Measurements from ENCODE around the gene ARSB.
"Not testable (repeated sequence)": the region's sequence is repeated elsewhere in the genome, so short reads cannot be mapped to it uniquely, and the experiment has no call there.

ARSB gene

DNA sequence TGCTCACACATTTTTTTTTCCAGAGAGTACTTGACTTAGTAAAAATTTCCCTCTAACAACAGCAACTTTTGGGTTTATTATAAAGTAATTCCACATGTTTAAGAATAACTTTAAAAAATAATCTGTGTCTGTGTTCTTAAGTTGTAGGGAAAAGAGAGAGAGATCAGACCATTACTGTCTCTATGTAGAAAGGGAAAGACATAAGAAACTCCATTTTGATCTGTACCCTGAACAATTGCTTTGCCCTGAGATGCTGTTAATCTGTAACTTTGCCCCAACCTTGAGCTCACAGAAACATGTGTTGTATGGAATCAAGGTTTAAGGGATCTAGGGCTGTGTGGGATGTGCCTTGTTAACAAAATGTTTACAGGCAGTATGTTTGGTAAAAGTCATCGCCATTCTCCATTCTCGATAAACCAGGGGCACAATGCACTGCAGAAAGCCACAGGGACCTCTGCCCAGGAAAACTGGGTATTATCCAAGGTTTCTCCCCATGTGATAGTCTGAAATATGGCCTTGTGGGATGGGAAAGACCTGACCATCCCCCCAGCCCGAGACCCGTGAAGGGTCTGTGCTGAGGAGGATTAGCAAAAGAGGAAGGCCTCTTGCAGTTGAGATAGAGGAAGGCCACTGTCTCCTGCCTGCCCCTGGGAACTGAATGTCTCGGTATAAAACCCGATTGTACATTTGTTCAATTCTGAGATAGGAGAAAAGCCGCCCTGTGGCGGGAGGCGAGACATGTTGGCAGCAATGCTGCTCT, 75.7 kb downstream of the ARSB start:
- H3K4me3 ChIP-seq (ENCODE audit: low read depth, low read length); DNase-seq (ENCODE audit: low read depth): not testable (repeated sequence)

DNA sequence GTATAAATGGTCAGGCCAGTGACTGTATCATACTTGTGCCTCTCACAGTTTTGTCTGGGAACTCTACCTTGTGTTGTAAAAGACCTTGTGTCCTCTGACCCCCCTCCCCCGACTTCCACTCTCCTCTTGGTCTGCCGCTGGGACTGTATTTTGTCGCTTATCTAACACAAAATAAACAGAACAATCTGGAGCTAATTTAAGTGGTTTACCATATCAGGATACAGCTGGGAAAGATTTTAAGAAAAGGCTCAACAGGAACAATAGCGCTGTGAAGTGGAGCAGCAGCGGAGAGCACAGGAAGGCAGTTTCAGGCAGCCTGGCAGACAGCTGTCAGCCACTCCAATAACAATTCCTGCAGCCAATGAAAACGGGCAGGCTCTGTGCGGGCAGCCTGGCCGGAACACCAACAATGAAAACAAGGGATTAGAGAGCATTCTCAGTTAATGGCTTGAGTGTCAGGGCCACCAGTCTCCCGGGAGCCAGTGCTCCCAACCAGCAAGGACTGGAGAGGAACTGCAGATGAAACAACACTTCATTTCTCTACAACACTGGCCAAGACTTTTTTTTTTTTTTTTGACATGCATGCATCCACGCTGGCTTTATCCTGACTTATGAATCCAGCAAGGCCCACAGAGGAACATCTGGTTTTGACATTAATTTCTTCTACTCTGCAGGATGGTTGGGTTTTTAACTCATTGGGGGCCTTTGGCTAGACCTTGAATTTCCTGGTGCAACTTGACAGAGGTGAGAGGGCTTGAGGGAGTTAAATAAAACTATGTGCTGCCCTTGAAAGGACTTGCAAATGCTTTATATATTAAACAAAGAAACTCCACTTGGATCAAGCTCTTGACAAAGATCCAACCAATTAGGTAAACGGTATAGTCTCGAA, 76.7 kb downstream of the ARSB start:
- H3K4me3 ChIP-seq (ENCODE audit: low read depth, low read length): peak overlapping the region; percentile 33
- DNase-seq (ENCODE audit: low read depth): no peak

DNA sequence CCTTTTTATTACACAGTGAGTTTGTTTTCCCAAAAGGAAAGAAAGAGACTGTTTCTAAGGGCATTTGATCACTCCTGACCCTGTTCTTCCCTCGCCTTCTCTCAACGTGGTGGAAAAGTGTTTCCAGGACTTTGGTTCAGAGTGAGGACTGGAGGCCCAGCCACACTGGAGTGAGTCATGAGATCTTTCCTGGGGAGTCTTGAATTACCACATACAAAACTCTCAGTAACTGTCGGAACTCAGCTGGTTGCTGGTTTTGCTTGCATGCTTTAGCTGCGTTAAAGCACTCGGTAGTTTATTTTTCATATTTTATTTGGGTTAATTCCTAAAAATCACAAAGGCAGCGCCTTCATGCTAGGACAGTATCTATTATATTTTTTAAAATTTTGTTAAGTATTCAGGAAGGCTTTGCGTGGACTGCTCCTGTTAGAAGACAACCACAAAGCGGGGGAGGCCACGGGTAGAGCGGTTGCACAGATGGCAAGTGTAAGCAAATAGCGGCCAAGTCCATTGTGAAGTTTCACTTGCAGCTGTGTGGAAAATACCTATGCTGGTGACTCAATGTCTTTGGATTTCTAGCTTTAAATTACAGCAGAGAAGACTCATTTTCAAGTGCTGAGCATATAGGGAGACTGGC, 77.7 kb downstream of the ARSB start:
- peak; percentile 81 for DNase-seq (ENCODE audit: low read depth)
- peak overlapping the region; percentile 33 for H3K4me3 ChIP-seq (ENCODE audit: low read depth, low read length)

DNA sequence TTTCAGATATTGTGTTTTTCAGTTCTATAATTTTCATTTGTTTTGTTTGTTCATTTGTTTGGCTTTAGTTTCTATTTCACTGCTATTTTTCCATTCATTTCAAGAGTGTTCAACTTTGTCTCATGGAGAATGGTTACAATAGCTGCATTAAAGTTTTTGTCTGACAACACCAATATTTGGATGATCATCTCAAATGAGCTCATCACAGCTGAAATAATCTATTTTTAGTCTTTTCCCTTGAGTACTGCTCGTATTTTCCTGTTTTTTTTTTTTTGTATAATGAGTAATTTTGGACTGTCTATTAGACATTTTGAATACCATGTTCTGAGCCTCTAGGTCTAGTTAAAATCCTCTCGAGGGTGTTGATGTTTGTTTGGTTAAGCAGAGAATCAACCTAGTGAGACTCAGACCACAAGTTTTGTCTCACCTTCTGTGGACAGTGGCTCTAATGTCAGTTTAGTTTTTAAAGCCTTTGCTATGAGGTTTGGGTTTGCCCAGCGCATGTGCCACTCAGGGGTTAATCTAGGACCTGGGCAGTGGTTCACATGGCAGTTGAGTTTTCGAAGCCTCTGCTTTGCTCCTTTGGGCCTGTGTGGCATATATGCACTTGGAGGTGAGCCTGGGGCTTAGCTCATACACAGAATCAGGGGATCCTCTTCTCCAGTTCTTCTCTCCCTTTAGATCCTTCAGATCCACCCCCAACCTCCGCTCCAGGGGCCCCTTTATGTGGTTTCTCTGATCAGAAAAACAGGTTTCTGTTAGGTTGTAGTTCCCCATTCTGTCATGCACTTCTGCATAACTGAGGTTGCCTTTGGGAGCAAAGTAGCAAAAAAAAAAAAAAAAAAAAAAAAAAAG, 79.8 kb downstream of the ARSB start:
- no peak overlapping the region for H3K4me3 ChIP-seq (ENCODE audit: low read depth, low read length)

DNA sequence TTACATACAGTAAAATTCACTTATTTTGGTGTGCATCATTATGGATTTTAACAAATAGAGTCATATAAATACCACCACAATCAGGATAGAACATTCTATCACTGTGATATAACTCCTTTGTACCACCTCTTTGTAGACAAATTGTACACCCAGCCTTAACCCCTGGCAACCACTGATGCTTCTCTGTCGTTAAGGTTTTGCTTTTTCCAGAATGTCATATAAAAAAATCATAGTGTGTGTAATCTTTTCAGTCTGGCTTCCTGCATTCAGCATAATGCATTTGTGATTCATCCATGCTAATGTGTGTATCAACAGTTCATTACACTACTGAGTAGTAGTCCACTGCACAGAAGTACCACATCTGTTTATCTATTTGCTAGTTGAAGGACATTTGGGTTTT, 81.2 kb downstream of the ARSB start:
- H3K4me3 ChIP-seq (ENCODE audit: low read depth, low read length): no peak overlapping the region
- no peak for DNase-seq (ENCODE audit: low read depth)

More for the DNA sequence above, 79.8 kb downstream of the ARSB start:
- no peak for DNase-seq (ENCODE audit: low read depth)

DNA sequence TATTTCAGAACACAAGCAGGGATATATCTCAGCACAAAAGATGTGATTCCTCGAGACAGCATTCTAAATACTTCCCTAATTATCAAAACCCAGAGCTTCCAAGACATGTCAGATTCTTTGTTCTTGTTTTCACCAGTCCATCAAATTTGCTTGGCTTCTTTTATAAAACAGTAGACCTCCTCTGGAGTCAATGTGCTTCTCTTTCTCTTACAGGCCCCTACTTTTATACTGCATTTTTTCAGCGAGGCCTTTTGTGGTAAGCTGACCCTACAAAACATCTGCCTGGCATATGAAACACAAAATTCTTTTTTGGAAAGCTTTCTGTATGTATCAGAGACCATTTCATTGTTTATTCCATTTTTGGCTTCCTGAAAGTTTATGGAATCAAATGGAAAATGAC, 81.8 kb downstream of the ARSB start:
- DNase-seq (ENCODE audit: low read depth): no peak
- H3K4me3 ChIP-seq (ENCODE audit: low read depth, low read length): no peak overlapping the region

DNA sequence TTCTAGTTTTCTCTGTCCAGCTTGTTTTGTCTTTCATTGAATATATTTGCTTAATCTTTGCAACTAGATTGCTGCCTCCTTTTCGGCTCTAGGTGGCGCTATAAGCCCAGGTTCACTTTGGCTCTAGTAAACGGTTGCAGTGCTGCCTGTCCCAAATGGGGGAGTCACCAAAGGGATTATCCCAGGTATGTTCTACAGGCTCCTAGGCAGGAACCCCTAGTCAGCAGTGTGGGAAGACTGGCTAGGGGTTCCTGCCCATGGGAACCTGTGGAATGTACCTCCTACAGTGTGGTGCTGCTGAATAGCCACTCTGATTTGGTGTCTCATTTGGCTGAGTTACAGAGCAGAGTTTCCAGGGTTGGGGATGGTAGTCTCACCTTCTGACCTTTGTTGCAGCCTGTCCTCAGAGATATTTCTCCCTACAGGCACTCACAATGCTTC, 85.2 kb downstream of the ARSB start:
- H3K4me3 ChIP-seq (ENCODE audit: low read depth, low read length): no peak overlapping the region
- no peak for DNase-seq (ENCODE audit: low read depth)

DNA sequence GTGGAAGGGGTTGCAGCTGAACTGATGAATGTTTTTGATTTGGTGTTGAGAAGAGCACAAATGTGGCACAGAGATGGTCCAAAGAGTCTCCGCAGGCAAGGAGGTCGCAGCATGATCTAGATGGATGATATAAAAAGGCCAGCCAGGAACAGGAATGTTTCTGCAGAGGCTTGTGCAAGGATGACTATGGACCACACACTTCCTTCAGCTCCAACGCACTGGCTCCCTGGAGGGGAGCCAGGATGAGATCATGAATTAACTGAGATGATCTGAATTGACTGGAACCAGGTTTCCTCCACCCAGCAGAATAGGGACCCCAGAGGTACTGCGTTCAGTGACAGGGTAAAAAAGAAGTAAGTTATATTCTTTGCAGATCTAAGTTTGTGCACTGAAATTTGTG, 89.0 kb downstream of the ARSB start:
- H3K4me3 ChIP-seq (ENCODE audit: low read depth, low read length): no peak overlapping the region
- DNase-seq (ENCODE audit: low read depth): no peak

DNA sequence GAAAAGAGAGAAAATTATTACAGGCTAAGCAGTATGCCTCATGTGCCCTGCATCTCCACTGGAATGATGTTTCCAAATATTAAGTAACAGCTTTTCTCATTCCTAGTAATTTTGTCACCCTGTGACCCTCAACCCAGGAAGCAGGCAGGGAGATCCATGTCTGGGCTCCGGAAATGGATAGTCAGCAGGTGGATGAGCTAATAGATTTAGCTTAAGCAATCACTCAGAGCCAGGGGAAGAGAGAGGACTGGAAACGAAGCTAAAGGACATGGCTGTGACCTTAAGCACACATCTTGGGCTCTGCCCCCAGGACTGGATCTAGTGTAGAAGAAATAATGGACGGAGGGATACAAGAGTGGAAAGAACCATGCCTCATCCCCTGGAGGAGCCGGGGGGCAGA, 89.5 kb downstream of the ARSB start:
- DNase-seq (ENCODE audit: low read depth): no peak
- no peak overlapping the region for H3K4me3 ChIP-seq (ENCODE audit: low read depth, low read length)

DNA sequence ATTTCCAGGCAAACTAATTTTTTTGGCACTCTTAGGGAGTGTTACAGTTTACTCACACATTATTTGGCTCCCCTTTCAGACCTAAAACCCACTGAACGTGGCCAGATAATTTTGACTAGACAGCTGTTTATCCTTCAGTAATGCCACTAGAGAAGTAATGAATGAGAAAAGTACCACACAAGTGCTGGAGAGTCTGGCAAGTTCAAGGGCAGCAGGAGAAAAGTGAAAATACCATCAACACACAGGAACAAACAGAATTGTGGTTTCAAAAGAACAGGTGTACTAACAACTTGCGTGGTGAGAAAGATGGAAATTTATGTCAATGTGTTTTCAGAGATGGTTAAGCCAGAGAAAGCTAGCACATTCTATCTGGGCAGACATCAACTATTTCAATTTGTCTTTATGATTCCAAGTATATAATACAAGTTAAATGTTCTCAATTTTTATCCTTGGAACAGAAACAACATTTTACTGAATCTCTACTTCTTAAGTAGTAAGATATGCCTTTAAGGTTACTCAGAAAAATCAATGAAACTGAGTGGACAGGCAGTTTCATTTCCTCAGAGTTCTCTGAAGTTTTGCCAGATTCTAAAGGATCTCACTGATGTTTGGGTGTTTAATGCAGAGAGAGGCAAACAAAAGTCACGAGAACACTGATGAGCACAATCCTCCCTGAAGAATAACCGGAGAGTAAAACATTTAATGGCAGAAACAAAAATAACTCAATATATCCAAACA, 91.0 kb downstream of the ARSB start:
- H3K4me3 ChIP-seq (ENCODE audit: low read depth, low read length): no peak overlapping the region
- DNase-seq (ENCODE audit: low read depth): no peak

DNA sequence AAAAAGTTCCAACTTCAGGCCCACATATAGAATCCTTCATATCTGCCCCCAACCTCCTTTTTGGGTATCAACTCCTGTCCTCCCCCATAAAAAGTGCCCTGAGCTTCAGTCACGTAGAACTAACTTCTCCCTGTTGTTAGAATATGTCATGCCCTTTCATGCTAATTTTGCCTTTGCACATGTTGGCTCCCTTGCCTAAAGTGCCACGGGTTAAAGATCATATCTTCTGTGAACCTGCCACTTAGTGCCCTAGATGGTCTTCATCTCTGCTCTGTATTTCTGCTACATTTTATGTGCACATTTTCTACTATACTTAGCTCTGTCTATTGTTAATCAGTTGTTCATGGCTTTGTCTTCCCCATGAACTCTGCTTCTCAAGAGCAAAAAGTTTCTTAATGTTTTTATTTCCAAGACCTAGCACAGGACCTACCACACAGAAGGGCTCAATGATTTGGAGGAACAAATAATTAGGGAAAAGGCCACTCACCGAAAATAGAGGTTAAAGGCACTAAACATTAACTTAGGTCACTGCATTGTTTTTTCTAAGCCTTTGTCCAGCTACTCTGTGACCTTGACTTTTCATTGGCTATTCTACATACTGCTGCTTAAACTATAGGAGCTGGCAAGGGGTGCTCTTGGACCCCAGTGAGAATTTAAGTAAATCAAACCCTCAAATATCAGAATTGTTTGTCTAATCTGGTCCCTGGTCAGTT, 94.3 kb downstream of the ARSB start:
- no peak overlapping the region for H3K4me3 ChIP-seq (ENCODE audit: low read depth, low read length)
- DNase-seq (ENCODE audit: low read depth): no peak

DNA sequence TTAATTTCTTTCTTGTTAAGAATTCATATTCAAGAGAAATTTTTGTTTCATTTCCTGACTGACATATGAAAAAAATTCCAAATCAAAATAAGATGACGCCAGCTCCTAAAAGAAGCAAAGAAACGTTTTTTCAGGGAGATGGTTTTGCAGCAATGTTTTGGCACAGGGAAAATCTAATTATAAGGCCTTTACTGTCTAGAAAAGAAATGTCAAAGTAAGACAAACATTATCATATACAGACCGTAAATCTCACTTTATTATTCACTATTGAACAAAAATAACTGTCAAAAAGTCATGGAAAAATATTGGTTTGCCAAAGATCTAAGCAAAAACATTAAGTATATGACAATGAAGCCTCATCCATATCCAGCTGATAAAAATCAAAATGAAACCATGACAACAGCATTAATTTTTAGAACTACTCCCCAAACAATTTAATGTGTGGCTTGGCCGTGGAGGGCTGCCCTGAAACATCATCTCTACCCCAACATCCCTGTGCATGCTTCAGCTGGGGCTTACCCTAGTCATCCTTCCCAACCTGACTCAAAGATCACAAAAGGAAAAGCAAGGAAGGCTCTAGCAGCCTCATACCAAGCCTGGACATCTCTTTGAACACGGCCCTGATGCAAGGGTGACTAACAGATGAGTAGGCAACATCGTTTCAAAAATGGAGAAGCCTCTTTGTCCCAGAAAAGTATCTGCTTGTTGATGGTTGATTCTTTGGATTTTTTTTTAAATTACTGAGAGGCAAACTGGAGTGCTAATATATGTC, 95.6 kb downstream of the ARSB start:
- DNase-seq (ENCODE audit: low read depth): no peak

DNA sequence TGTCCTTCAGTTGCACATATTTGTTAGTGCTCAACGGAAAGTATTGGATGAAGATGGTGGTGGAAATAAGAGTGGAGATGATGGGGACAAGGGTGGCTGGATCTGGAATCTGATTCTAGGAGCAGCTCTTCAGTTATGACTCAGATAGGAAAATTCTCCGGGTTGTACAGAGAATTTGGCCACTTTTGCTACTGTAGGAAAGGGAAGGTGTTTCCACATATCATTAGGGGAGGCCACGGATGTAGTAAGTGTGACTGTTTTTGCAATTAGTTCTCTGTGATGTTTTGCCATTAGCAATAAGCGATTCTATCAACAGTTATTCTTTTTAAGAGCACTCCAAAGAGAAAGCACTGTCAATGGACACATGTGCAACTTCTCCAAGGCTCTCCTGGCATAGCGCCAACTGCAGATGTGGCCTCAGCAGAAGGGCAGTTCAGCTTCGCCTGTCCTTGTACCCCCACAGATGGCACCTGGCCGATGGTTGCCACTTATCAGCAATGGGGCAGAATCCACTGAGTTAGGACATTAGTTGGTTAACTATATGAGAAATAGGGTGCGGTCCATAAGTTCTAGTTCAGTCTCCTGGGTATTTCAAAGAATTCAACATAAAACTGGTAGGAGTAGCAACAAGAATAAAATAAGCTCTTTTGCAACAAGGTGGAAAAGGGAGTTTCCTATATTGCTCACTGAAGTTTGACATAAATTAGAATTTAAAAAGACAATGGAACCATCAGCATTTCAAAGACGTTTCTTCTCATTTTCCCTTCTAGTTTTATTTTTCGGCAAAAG, 96.3 kb downstream of the ARSB start:
- no peak overlapping the region for H3K4me3 ChIP-seq (ENCODE audit: low read depth, low read length)
- DNase-seq (ENCODE audit: low read depth): no peak

More for the DNA sequence above, 95.6 kb downstream of the ARSB start:
- H3K4me3 ChIP-seq (ENCODE audit: low read depth, low read length): no peak overlapping the region

DNA sequence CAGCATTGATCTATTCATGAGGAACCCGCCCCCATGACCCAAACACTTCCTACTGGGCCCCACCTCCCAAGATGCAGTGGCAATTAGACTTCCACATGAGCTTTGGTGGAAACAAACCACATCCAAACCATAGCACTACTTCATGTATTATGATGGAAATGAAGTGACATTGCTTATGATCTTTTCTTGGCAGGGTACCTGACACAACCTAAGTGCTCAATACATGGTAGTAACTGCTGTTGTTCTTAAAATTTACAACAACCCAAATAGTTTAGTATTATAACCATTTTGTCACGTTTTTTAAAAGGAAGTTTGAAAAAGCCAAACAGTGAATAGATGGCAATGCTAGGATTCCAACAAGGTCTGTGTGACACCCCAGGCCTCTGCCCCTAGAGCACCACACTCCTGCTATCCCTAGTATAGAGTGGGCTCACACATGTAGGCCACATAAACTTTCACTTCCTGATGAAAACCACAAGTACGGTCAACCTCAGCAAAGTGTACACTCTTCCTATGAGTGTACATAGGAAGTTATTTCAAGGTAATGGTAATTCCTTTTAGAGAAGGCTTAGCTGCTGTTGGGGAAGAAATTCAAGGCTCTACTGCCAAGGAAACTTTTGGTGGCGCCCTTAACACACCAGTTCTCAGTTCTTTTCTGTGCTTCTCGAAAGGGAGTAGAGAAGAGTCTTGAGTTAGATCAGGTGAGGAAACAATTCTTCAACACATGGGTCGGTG, 97.6 kb downstream of the ARSB start:
- H3K4me3 ChIP-seq (ENCODE audit: low read depth, low read length): no peak overlapping the region
- DNase-seq (ENCODE audit: low read depth): no peak

DNA sequence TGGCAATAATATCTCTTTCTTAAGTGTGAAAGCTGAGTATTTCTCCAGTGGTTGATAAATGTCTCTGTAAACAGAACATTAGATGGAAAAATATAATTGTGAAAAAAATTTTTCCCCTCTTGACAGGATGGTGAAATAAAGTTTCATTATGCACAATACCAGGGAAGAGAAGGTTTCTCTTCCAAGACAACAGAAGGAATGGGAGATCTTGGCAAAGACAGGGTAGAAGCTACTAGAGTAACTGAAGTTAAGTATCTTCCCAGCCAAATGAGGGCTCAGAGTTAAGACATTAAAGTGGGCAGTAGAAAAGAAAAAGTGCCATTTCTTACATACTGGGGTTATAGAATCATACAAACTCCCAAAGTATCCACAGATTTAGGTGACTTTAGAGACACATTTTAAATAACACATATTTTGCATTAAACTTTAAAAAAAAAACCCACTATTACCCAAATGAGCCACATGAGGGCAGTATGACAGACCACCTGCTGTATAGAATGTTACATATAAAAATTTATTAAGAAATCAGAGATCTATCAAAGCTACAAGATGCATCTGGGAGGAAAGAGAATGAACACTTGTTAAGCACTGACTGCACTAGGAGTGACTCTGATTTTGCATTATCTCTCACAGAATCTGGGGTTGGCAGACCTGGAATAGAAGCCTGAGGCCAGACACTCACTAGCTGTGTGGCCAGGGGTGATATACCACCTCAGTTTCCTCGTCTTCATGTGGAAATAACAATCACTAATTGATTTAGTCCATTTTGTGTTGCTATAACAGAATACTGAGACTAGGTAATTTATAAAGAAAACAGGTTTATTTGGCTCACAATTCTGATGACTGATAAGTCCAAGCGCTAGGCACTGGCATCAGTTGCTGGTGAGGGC, 98.5 kb downstream of the ARSB start:
- no peak for DNase-seq (ENCODE audit: low read depth)
- no peak overlapping the region for H3K4me3 ChIP-seq (ENCODE audit: low read depth, low read length)

Measured in skeletal muscle cell (primary cell).